Ishikawa (cell line): ENCODE data around the gene HIPK1.

ENCODE experiments used
- CEBPB ChIP-seq: IDR thresholded peaks from 2 replicates; pipeline ENCODE4 v1.6.1; 2012
- EGR1 ChIP-seq: IDR thresholded peaks from 2 replicates; pipeline ENCODE4 v1.6.1; 2012
- EP300 ChIP-seq: IDR thresholded peaks from 2 replicates; pipeline ENCODE4 v1.6.1; 2012; ENCODE audit warnings: borderline replicate concordance
- FOXM1 ChIP-seq: IDR thresholded peaks from 2 replicates; pipeline ENCODE4 v1.6.1; 2012; ENCODE audit warnings: low read depth, borderline replicate concordance
- RAD21 ChIP-seq: IDR thresholded peaks from 2 replicates; pipeline ENCODE4 v1.6.1; 2012; ENCODE audit warnings: low read depth
- REST ChIP-seq: IDR thresholded peaks from 2 replicates; pipeline ENCODE4 v1.6.1; 2012; ENCODE audit warnings: low read depth, mild to moderate bottlenecking
- TAF1 ChIP-seq: IDR thresholded peaks from 2 replicates; pipeline ENCODE4 v1.6.1; 2012; ENCODE audit warnings: low read depth, mild to moderate bottlenecking
- TEAD4 ChIP-seq: IDR thresholded peaks from 2 replicates; pipeline ENCODE4 v1.6.1; 2012
- YY1 ChIP-seq: IDR thresholded peaks from 2 replicates; pipeline ENCODE4 v1.6.1; 2012; ENCODE audit warnings: low read depth
- ZBTB7A ChIP-seq: IDR thresholded peaks from 2 replicates; pipeline ENCODE4 v1.6.1; 2012; ENCODE audit warnings: low read depth
- TF ChIP-seq, protein P1 (sequence below): IDR thresholded peaks from 2 replicates; pipeline ENCODE4 v1.6.1; 2012
- TF ChIP-seq, protein P2 (sequence below): IDR thresholded peaks from 2 replicates; pipeline ENCODE4 v1.6.1; 2012

DNA sequence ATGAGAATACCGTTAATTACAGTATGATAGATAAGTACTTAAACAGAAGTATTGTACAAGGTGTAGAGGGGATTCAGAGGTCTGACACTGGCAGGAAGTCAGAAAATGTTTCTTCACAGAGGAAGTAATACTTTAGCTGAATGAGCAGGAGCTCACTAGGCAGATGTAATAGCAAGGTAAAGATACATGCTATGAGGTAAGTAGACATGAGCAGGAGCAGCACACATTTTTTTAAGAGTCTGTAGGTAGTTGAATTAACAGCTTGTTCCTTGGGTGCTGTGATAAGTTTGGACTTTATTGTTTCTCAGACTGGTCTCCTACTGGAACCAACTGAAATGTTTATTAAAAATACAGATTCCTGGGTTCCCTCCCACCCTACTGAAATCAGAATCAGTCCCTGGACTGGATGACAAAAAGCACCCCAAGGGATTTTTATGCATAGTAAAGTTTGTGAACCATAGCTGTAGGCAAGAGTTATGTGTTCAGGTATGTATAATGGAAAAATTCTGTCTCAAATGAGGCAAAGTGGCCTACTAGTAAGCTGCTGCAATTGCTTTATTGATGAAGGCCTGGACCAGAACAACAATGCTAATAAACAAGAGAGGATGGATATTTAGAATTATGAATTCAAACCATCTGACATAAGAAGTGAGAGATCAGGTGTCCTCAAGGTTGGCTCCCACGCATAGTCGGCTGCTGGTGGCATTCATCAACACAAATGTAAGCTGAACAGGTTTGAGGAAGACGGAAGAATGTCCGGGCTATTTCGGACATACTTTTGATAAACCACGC is 25.4 kb upstream of the HIPK1 start:
- TF ChIP-seq YY1 (no peak), TAF1 (no peak), REST (no peak), EP300 (no peak), EGR1 (no peak), RAD21 (no peak), ZBTB7A (no peak), CEBPB (no peak), TEAD4 (no peak), FOXM1 (no peak)
- TF ChIP-seq, protein P1, sequence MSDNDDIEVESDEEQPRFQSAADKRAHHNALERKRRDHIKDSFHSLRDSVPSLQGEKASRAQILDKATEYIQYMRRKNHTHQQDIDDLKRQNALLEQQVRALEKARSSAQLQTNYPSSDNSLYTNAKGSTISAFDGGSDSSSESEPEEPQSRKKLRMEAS = no peak
- TF ChIP-seq, protein P2, sequence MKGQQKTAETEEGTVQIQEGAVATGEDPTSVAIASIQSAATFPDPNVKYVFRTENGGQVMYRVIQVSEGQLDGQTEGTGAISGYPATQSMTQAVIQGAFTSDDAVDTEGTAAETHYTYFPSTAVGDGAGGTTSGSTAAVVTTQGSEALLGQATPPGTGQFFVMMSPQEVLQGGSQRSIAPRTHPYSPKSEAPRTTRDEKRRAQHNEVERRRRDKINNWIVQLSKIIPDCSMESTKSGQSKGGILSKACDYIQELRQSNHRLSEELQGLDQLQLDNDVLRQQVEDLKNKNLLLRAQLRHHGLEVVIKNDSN = no peak
